ENCODE measurements around the gene CASQ1.

The CASQ1 gene

DNA sequence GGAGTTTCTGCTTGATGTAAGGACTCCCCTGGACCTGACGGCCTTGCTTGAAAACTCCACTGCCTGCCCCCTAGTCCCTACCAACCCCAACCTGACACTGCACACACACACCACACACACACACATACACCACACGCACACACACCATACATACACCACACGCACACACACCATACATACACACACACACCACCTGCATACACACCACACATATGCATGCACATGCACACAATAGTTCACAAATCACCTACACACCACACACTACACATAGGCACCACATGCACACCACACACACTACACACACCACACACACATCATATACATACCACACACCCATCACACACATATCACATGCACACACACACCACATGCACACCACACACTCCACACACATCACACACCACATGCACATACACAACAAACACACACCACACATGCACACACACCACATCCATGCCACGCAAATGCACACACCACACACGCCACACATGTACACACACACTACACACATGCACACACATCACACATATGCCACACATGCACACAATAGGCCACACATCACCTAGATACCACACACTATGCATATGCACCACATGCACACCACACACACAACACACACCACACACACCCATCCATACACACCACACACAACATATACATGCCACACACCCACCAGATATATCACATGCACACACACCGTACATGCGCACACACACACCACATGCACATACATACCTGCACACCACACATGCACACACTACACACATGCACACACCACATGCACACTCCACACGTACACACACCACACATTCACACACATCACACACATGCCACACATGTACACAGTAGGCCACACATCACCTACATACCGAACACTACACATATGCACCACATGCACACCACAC, 3.7 kb downstream of the CASQ1 start:
- no peaks in the 10 kb centered on the region for H3K9me3 ChIP-seq
- H3K36me3 ChIP-seq: no peaks in the 10 kb centered on the region
- H3K27ac ChIP-seq: no peak overlapping the region
- TF ChIP-seq, protein P1, sequence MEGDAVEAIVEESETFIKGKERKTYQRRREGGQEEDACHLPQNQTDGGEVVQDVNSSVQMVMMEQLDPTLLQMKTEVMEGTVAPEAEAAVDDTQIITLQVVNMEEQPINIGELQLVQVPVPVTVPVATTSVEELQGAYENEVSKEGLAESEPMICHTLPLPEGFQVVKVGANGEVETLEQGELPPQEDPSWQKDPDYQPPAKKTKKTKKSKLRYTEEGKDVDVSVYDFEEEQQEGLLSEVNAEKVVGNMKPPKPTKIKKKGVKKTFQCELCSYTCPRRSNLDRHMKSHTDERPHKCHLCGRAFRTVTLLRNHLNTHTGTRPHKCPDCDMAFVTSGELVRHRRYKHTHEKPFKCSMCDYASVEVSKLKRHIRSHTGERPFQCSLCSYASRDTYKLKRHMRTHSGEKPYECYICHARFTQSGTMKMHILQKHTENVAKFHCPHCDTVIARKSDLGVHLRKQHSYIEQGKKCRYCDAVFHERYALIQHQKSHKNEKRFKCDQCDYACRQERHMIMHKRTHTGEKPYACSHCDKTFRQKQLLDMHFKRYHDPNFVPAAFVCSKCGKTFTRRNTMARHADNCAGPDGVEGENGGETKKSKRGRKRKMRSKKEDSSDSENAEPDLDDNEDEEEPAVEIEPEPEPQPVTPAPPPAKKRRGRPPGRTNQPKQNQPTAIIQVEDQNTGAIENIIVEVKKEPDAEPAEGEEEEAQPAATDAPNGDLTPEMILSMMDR (IDR thresholded peaks at IDR 0.05): no peak
- no peaks in the 10 kb centered on the region for H3K4me1 ChIP-seq (ENCODE audit: control insufficient read depth in 1 of 2, insufficient read depth in 1 of 2, low read depth in 1 of 2, low read length in 1 of 2)
- H3K27me3 ChIP-seq: peaks cover 12% of the 10 kb centered on the region
- no peak overlapping the region for H3K4me3 ChIP-seq (ENCODE audit: low read depth in 1 of 2, low read length in 1 of 2)

DNA sequence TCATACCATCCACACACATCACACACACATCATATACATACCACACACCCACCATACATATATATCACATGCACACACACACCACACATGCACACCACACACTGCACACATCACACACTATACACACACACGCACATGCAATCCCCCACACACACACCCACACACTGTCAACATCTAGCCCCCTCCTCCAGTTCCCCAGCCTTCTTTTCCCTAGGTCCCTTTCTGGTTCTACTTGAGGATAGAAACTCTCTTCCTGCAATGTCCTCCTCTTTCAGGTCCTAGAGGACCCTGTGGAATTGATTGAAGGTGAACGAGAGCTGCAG, 4.3 kb downstream of the CASQ1 start:
- no peaks in the 10 kb centered on the region for H3K9me3 ChIP-seq
- H3K4me3 ChIP-seq (ENCODE audit: low read depth in 1 of 2, low read length in 1 of 2): no peak overlapping the region
- TF ChIP-seq, protein P1 (IDR thresholded peaks at IDR 0.05): no peak
- no peak overlapping the region for H3K27ac ChIP-seq
- H3K27me3 ChIP-seq: peaks cover 12% of the 10 kb centered on the region
- no peaks in the 10 kb centered on the region for H3K4me1 ChIP-seq (ENCODE audit: control insufficient read depth in 1 of 2, insufficient read depth in 1 of 2, low read depth in 1 of 2, low read length in 1 of 2)
- no peaks in the 10 kb centered on the region for H3K36me3 ChIP-seq

GRCh38 chr1:160196143-160196542, 5.8 kb downstream of the CASQ1 start:
- Histone ChIP-seq H3K27me3 (peaks cover 12% of the 10 kb centered on the region), H3K9me3 (no peaks in the 10 kb centered on the region), H3K36me3 (no peaks in the 10 kb centered on the region), H3K27ac (no peak overlapping the region), H3K4me3 (ENCODE audit: low read depth in 1 of 2, low read length in 1 of 2) (no peak overlapping the region), H3K4me1 (ENCODE audit: control insufficient read depth in 1 of 2, insufficient read depth in 1 of 2, low read depth in 1 of 2, low read length in 1 of 2) (no peaks in the 10 kb centered on the region)
- TF ChIP-seq, protein P1 (IDR thresholded peaks at IDR 0.05): no peak

DNA sequence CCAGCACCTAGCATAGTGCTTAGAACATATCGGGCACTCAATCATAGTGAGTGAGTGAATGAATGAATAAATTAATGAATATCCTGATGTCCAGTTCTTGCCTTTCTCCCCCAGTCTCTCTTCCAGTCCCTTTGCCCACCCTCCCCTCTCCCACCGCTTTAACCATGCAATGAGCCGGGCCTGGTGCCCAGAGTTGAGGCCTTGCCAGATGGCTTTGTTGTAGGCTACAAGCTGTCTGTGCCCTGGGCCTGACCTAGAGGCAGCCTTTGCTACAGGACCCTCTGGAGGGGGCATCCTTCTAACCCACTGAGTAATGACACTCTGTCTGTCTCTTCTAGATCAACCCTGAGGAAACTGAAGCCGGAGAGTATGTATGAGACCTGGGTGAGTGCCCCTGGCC, 6.9 kb downstream of the CASQ1 start:
- TF ChIP-seq, protein P1 (IDR thresholded peaks at IDR 0.05): no peak
- Histone ChIP-seq H3K36me3 (no peaks in the 10 kb centered on the region), H3K4me1 (ENCODE audit: control insufficient read depth in 1 of 2, insufficient read depth in 1 of 2, low read depth in 1 of 2, low read length in 1 of 2) (no peaks in the 10 kb centered on the region), H3K27ac (no peak overlapping the region), H3K4me3 (ENCODE audit: low read depth in 1 of 2, low read length in 1 of 2) (no peak overlapping the region), H3K9me3 (no peaks in the 10 kb centered on the region), H3K27me3 (peaks cover 12% of the 10 kb centered on the region)

DNA sequence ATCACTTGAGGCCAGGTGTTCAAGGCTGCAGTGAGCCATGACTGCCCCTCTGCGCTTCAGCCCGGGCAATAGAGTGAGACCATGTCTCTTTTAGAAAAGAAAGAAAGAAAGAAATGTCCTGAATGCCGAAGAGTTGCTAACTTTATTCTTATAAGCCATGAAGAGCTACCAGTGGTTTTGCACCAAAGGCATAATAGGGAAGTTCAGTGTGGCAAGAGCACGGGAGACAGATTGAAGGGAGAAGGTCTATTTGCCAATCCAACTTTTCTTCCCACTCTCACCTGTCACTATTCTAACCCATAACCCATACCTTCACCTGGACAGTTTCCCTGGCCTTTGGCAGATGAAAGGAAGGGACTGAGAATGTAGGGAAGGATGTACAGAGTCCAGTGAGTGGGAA, 10.4 kb downstream of the CASQ1 start:
- Histone ChIP-seq H3K9me3 (no peaks in the 10 kb centered on the region), H3K4me1 (ENCODE audit: control insufficient read depth in 1 of 2, insufficient read depth in 1 of 2, low read depth in 1 of 2, low read length in 1 of 2) (peaks cover 7 to 12% of the 10 kb centered on the region in 2 experiments), H3K36me3 (no peaks in the 10 kb centered on the region), H3K27ac (no peak overlapping the region), H3K4me3 (ENCODE audit: low read depth in 1 of 2, low read length in 1 of 2) (no peak overlapping the region), H3K27me3 (peaks cover 19% of the 10 kb centered on the region)
- TF ChIP-seq, protein P1 (IDR thresholded peaks at IDR 0.05): no peak
